Hepatocyte (in vitro differentiated cells): Measurements from ENCODE around the gene TRPM5. TPM values are rescaled to one million over a fixed set of nuclear protein-coding genes. Genes with fewer than 3 reads are reported as not detected.

Experiments
- DNase-seq: peaks from one replicate; pipeline ENCODE4 v3.0.0-alpha.2; 2016; ENCODE audit warnings: low spot score
- H2AFZ ChIP-seq: fragments of 200-600 bp; sonication (generic); 2 replicates; pipeline ENCODE4 v1.6.0; 2016; ENCODE audit warnings: antibody characterized with exemption, mild to moderate bottlenecking
- H3K27ac ChIP-seq: fragments of 200-600 bp; sonication (generic); 2 replicates; pipeline ENCODE4 v1.5.1; 2016; ENCODE audit warnings: mild to moderate bottlenecking
- H3K27me3 ChIP-seq: fragments of 200-600 bp; sonication (generic); 2 replicates; pipeline ENCODE4 v1.6.1; 2016
- H3K36me3 ChIP-seq: fragments of 200-600 bp; sonication (generic); replicated peaks from 2 replicates; pipeline ENCODE4 v1.5.1; 2016; ENCODE audit warnings: low read depth; ENCODE audit not compliant: insufficient read depth
- H3K4me1 ChIP-seq: fragments of 200-600 bp; sonication (generic); 2 replicates; pipeline ENCODE4 v1.5.1; 2016; ENCODE audit warnings: mild to moderate bottlenecking, moderate library complexity; ENCODE audit not compliant: insufficient read depth
- H3K4me2 ChIP-seq: fragments of 200-600 bp; sonication (generic); 2 replicates; pipeline ENCODE4 v1.6.0; 2016
- H3K4me3 ChIP-seq: fragments of 200-600 bp; sonication (generic); 2 replicates; pipeline ENCODE4 v1.5.1; 2016; ENCODE audit warnings: mild to moderate bottlenecking
- H3K79me2 ChIP-seq: fragments of 200-600 bp; sonication (generic); 2 replicates; pipeline ENCODE4 v1.6.0; 2017; ENCODE audit warnings: mild to moderate bottlenecking
- H3K9me2 ChIP-seq: fragments of 200-600 bp; sonication (generic); replicated peaks from 2 replicates; pipeline ENCODE4 v1.6.0; 2017; ENCODE audit warnings: mild to moderate bottlenecking; ENCODE audit not compliant: insufficient read depth
- H3K9me3 ChIP-seq: fragments of 200-600 bp; sonication (generic); 2 replicates; pipeline ENCODE4 v1.5.1; 2016; ENCODE audit warnings: low read depth, mild to moderate bottlenecking
- H4K20me1 ChIP-seq: fragments of 200-600 bp; sonication (generic); 2 replicates; pipeline ENCODE4 v1.6.0; 2016; ENCODE audit warnings: mild to moderate bottlenecking; ENCODE audit not compliant: insufficient read depth, poor library complexity, severe bottlenecking
- EZH2 ChIP-seq: fragments of 200-600 bp; sonication (generic); IDR thresholded peaks from 2 replicates; pipeline ENCODE4 v1.6.1; 2016; ENCODE audit warnings: antibody characterized with exemption, mild to moderate bottlenecking, borderline replicate concordance
- EZH2phosphoT487 ChIP-seq: fragments of 200-600 bp; sonication (generic); IDR thresholded peaks from one replicate; pipeline ENCODE4 v1.6.1; 2018; ENCODE audit warnings: antibody characterized with exemption, mild to moderate bottlenecking, low read depth, moderate library complexity; ENCODE audit not compliant: unreplicated experiment, severe bottlenecking
- WGBS: methylation state at CpG from one replicate; pipeline ENCODE4 v1.1.6; 2016; ENCODE audit warnings: low lambda C conversion rate; ENCODE audit errors: missing lambda C conversion rate; 5-methylcytosine and 5-hydroxymethylcytosine counted together
- polyA plus RNA-seq: library from polyadenylated mRNA; unstranded; fragments of >200 nt; fragmentation: Nextera tagmentation; extraction: Ambion mirVana; gene quantifications from 2 replicates; pipeline ENCODE4 v1.2.1, GENCODE V29; 2016
- total RNA-seq: library from RNA; depleted of rRNA; stranded (reverse); fragments of >200 nt; gene quantifications from 2 replicates; pipeline ENCODE4 v1.2.3, GENCODE V29; 2014
- TF ChIP-seq, protein P1 (sequence below): fragments of 200-600 bp; sonication (generic); IDR thresholded peaks from 2 replicates; pipeline ENCODE4 v1.5.1; 2016; ENCODE audit warnings: antibody characterized with exemption, mild to moderate bottlenecking; ENCODE audit not compliant: poor library complexity

TRPM5 gene
- total and polyA plus RNA-seq, 2 experiments from 2014 or later, result 0.07 to 0.13 TPM

DNA sequence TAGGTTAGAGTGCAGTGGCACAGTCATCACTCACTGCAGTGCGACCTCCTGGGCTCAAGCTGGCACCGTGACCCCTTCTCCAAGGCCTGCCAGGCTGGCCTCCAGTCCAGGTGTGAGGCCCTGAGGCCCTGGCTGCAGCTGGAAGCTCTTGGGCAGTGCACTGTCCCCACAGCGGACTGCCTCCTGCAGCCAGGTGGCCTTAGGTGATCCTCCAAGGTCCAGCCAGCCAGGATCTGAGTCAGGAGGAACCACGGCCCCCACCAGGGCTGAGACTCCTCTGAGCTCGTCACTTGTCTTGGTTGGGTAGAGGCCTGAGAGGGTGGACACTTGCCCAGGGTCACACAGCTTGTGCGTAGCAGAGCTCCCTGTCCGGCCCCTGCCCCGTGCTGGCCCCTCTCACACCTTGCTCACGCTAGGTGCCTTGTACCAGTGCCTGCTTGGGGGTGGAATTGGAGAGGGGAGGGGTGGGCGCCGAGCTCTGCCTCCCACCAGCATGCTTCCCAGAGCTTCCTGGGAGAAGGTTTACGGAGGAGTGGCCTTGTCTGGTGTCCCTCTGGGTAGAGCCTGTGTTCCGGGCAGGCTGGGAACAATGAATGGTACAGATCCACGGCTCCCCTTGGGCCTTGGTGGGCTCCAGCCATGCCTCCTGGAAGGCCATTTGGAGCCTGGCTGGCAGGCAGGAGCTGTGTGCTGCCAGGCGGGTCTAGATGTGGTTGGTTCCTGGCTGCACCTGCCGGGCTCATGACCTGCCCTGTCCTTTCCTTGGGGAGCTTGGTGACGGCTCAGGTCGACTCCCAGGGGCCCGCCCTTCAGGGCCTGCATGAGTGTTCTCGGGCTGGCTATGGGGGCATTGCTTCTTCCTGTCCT lies 21.1 kb upstream of the TRPM5 start:
- Histone ChIP-seq H3K4me1 (peaks cover 17% of the 10 kb centered on the region), H3K79me2 (no peaks in the 10 kb centered on the region), H3K9me2 (no peaks in the 10 kb centered on the region), H3K4me2 (no peak overlapping the region), H3K9me3 (no peaks in the 10 kb centered on the region), H2AFZ (no peak overlapping the region), H3K27ac (no peak overlapping the region), H3K4me3 (no peak overlapping the region), H3K27me3 (no peaks in the 10 kb centered on the region), H4K20me1 (no peaks in the 10 kb centered on the region), H3K36me3 (no peaks in the 10 kb centered on the region)
- TF ChIP-seq EZH2 (no peak), EZH2phosphoT487 (no peak)
- TF ChIP-seq, protein P1, sequence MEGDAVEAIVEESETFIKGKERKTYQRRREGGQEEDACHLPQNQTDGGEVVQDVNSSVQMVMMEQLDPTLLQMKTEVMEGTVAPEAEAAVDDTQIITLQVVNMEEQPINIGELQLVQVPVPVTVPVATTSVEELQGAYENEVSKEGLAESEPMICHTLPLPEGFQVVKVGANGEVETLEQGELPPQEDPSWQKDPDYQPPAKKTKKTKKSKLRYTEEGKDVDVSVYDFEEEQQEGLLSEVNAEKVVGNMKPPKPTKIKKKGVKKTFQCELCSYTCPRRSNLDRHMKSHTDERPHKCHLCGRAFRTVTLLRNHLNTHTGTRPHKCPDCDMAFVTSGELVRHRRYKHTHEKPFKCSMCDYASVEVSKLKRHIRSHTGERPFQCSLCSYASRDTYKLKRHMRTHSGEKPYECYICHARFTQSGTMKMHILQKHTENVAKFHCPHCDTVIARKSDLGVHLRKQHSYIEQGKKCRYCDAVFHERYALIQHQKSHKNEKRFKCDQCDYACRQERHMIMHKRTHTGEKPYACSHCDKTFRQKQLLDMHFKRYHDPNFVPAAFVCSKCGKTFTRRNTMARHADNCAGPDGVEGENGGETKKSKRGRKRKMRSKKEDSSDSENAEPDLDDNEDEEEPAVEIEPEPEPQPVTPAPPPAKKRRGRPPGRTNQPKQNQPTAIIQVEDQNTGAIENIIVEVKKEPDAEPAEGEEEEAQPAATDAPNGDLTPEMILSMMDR, result no peak
- WGBS, result 94% methylated on average over 20 of the region's 20 CpGs
- no peak for DNase-seq

DNA sequence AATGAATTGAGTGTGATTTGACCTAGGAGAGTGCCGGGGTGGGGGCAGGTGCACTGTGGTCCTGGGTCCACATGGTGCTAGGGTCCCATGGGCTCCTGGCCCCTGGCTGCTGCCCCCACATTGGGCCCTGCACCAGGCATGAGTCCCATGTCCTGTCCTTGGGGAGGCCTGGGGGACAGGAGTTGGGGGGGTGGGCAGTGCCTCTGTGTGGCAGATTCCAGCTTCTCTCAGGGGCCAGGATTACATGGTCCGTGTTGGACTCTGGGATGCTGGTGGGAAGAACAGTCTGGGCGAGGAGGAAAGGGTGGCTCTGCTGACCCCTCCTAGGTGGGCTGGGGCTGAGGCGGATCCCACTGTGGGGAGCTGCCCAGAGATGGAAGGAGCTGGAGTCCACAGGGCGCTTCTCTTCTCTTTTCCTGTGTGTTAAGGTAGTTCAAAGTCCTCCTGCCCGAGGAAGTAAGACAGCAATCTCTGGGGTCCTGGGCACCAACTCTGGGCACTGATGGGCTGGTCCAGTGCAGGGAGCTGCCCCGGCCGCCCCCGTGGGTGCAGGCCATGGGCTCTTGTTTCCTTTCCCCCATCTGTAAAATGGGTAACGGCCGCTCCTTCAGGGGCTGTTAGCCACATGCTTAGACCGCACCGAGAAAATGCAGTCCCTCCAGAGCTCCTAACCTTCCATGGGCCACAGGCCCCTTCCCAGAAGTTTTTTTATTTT lies 20.3 kb upstream of the TRPM5 start:
- H2AFZ ChIP-seq, result no peak overlapping the region
- no peak overlapping the region for H3K27ac ChIP-seq
- no peaks in the 10 kb centered on the region for H3K36me3 ChIP-seq
- no peaks in the 10 kb centered on the region for H4K20me1 ChIP-seq
- H3K4me3 ChIP-seq, result no peak overlapping the region
- H3K4me1 ChIP-seq, result peaks cover 20% of the 10 kb centered on the region
- no peaks in the 10 kb centered on the region for H3K27me3 ChIP-seq
- DNase-seq, result no peak
- TF ChIP-seq EZH2, result no peak
- TF ChIP-seq EZH2phosphoT487, result no peak
- TF ChIP-seq, protein P1, result no peak
- H3K79me2 ChIP-seq, result no peaks in the 10 kb centered on the region
- no peaks in the 10 kb centered on the region for H3K9me2 ChIP-seq
- 96% methylated on average over 13 of the region's 13 CpGs for WGBS
- no peak overlapping the region for H3K4me2 ChIP-seq
- H3K9me3 ChIP-seq, result no peaks in the 10 kb centered on the region

DNA sequence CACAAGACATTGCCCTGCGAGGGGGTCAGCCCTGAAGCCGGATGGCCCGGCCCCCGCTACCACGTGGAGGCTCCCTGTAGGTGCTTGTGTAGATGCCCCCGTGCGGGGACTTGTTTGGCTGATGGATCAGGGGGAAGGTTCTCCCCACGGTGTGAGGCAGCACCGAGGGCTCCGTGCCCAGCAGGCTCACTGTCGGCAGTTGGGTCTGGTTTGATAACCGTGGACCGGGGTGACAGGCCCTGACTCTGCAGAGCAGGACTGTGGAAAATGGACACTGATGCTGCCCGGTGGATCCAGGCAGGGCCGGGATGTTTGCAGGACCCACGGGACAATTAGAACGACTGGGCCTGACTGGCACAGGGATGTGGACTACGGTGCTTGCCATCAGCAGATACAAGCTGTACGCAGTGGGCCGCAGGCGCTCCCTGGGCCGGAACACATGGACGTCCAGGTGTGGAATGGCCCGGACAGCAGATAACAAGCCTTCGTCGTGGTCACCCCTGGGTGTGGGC lies 19.5 kb upstream of the TRPM5 start:
- no peak overlapping the region for H3K27ac ChIP-seq

More for the DNA sequence above, 19.5 kb upstream of the TRPM5 start:
- no peaks in the 10 kb centered on the region for H4K20me1 ChIP-seq
- H3K9me3 ChIP-seq, result no peaks in the 10 kb centered on the region
- no peak overlapping the region for H3K4me2 ChIP-seq
- no peaks in the 10 kb centered on the region for H3K79me2 ChIP-seq
- H3K4me1 ChIP-seq, result peaks cover 20% of the 10 kb centered on the region
- no peaks in the 10 kb centered on the region for H3K36me3 ChIP-seq
- H3K4me3 ChIP-seq, result no peak overlapping the region
- no peak for TF ChIP-seq EZH2phosphoT487
- no peak for TF ChIP-seq EZH2
- TF ChIP-seq, protein P1, result no peak
- H2AFZ ChIP-seq, result no peak overlapping the region
- DNase-seq, result no peak
- no peaks in the 10 kb centered on the region for H3K9me2 ChIP-seq
- whole genome bisulfite sequencing, result 94% methylated on average over 26 of the region's 26 CpGs
- no peaks in the 10 kb centered on the region for H3K27me3 ChIP-seq
